Measurements from ENCODE around the gene EIF2B5.
A peak's percentile ranks its signal among the peaks of the same experiment; 100 is the strongest.

Gene EIF2B5

GRCh38 chr3:184133840-184134745 lies 1.1 kb upstream of the EIF2B5 start:
- H3K4me3 ChIP-seq (replicated peaks; ENCODE audit: low read depth, low read length), result peak overlapping the region; percentile 90
- no peak for TF ChIP-seq CTCF (IDR thresholded peaks at IDR 0.05; ENCODE audit: low read length, missing control alignments)
- peak; percentile 84 for DNase-seq (ENCODE audit: low read depth)

GRCh38 chr3:184134746-184135148 lies 411 bp upstream of the EIF2B5 start:
- DNase-seq (ENCODE audit: low read depth), result no peak
- peak overlapping the region; percentile 90 for H3K4me3 ChIP-seq (replicated peaks; ENCODE audit: low read depth, low read length)
- no peak for TF ChIP-seq CTCF (IDR thresholded peaks at IDR 0.05; ENCODE audit: low read length, missing control alignments)

GRCh38 chr3:184135911-184136260 lies 728 bp downstream of the EIF2B5 start:
- no peak for DNase-seq (ENCODE audit: low read depth)
- no peak for TF ChIP-seq CTCF (IDR thresholded peaks at IDR 0.05; ENCODE audit: low read length, missing control alignments)
- peak overlapping the region; percentile 90 for H3K4me3 ChIP-seq (replicated peaks; ENCODE audit: low read depth, low read length)

- TF ChIP-seq CTCF (IDR thresholded peaks at IDR 0.05; ENCODE audit: low read length, missing control alignments), result no peak
These were observed 5.3 kb downstream of the EIF2B5 start for GRCh38 chr3:184140436-184140835.

GRCh38 chr3:184142199-184142598 lies 7.0 kb downstream of the EIF2B5 start:
- H3K4me3 ChIP-seq (replicated peaks; ENCODE audit: low read depth, low read length), result no peak overlapping the region
- no peak for DNase-seq (ENCODE audit: low read depth)
- no peak for TF ChIP-seq CTCF (IDR thresholded peaks at IDR 0.05; ENCODE audit: low read length, missing control alignments)

More at GRCh38 chr3:184140436-184140835, 5.3 kb downstream of the EIF2B5 start:
- H3K4me3 ChIP-seq (replicated peaks; ENCODE audit: low read depth, low read length), result no peak overlapping the region
- DNase-seq (ENCODE audit: low read depth), result no peak

- no peak for DNase-seq (ENCODE audit: low read depth)
- no peak for TF ChIP-seq CTCF (IDR thresholded peaks at IDR 0.05; ENCODE audit: low read length, missing control alignments)
- H3K4me3 ChIP-seq (replicated peaks; ENCODE audit: low read depth, low read length), result no peak overlapping the region
These were observed 8.2 kb downstream of the EIF2B5 start for GRCh38 chr3:184143327-184143726.

- no peak for DNase-seq (ENCODE audit: low read depth)
- no peak for TF ChIP-seq CTCF (IDR thresholded peaks at IDR 0.05; ENCODE audit: low read length, missing control alignments)
- no peak overlapping the region for H3K4me3 ChIP-seq (replicated peaks; ENCODE audit: low read depth, low read length)
These were observed 9.3 kb downstream of the EIF2B5 start for GRCh38 chr3:184144505-184144904.
